WTC11 (cell line): ENCODE results near the gene CFAP299. TPM values are rescaled to one million over a fixed set of nuclear protein-coding genes. Genes with fewer than 3 reads are reported as not detected.

ENCODE experiments used
- ATAC-seq: fragments of 200-7000 bp; cut with Tn5 transposase; 2 replicates; pipeline ENCODE4 v1.10.0; 2021; ENCODE audit warnings: mild to moderate bottlenecking, moderate library complexity
- CTCF ChIA-PET: fragments of 300-600 bp; sonication (Branson Sonifier 250); formaldehyde crosslinking; loops from one replicate; lab custom pipeline; 2021; ENCODE audit warnings: antibody characterized with exemption; lab: Charles Lee
- POLR2A ChIA-PET: fragments of 350-600 bp; sonication (Branson Sonifier 250); formaldehyde crosslinking; loops from one replicate; lab custom pipeline; 2021; ENCODE audit warnings: antibody characterized with exemption; lab: Charles Lee
- DNase-seq: peaks from one replicate; pipeline ENCODE4 v3.0.0; 2021; ENCODE audit warnings: low spot score
- H3K27ac Mint-ChIP-seq: 2 replicates; pipeline ENCODE4 v1.8.0; 2021; ENCODE audit warnings: mixed read lengths
- H3K27me3 Mint-ChIP-seq: 2 replicates; pipeline ENCODE4 v1.8.0; 2021; ENCODE audit warnings: low read depth, mild to moderate bottlenecking, moderate library complexity, mixed read lengths
- H3K36me3 Mint-ChIP-seq: 2 replicates; pipeline ENCODE4 v1.8.0; 2021; ENCODE audit warnings: mixed read lengths
- H3K4me1 Mint-ChIP-seq: 2 replicates; pipeline ENCODE4 v1.8.0; 2022; ENCODE audit warnings: mixed read lengths
- H3K4me3 Mint-ChIP-seq: 2 replicates; pipeline ENCODE4 v1.8.0; 2021; ENCODE audit warnings: mild to moderate bottlenecking, moderate library complexity, mixed read lengths
- H3K9me3 Mint-ChIP-seq: 2 replicates; pipeline ENCODE4 v1.8.0; 2021; ENCODE audit warnings: mixed read lengths
- EMX1 ChIP-seq: fragments of 250-450 bp; sonication (Bioruptor Pico); IDR thresholded peaks from 2 replicates; pipeline ENCODE4 v1.8.0; 2021; ENCODE audit warnings: mild to moderate bottlenecking
- ESRRA ChIP-seq: sonication (generic); formaldehyde crosslinking; IDR thresholded peaks from 2 replicates; pipeline ENCODE4 v1.8.1; 2022; ENCODE audit warnings: mild to moderate bottlenecking, missing genetic modification reagents, borderline replicate concordance
- FOXK1 ChIP-seq: sonication (generic); formaldehyde crosslinking; IDR thresholded peaks from 2 replicates; pipeline ENCODE4 v1.8.0; 2022; ENCODE audit warnings: mild to moderate bottlenecking, moderate library complexity, missing genetic modification reagents
- IRF2 ChIP-seq: sonication (generic); formaldehyde crosslinking; IDR thresholded peaks from 2 replicates; pipeline ENCODE4 v1.8.0; 2022; ENCODE audit warnings: low read depth, missing genetic modification reagents, borderline replicate concordance
- NFE2L1 ChIP-seq: sonication (generic); formaldehyde crosslinking; IDR thresholded peaks from 2 replicates; pipeline ENCODE4 v1.8.1; 2023; ENCODE audit warnings: missing genetic modification reagents
- SMAD3 ChIP-seq: sonication (generic); formaldehyde crosslinking; IDR thresholded peaks from 2 replicates; pipeline ENCODE4 v1.8.0; 2022; ENCODE audit warnings: missing genetic modification reagents, mild to moderate bottlenecking, borderline replicate concordance
- ZNF219 ChIP-seq: sonication (generic); formaldehyde crosslinking; IDR thresholded peaks from 2 replicates; pipeline ENCODE4 v1.8.0; 2023; ENCODE audit warnings: missing genetic modification reagents, mild to moderate bottlenecking, borderline replicate concordance
- ZNF263 ChIP-seq: sonication (generic); formaldehyde crosslinking; IDR thresholded peaks from 2 replicates; pipeline ENCODE4 v1.8.1; 2022; ENCODE audit warnings: low read depth, mild to moderate bottlenecking, moderate library complexity, missing genetic modification reagents
- total RNA-seq: library from RNA; stranded (reverse); gene quantifications from 3 replicates; pipeline ENCODE4 v1.2.3, GENCODE V29; 2021
- TF ChIP-seq, protein P1 (sequence below): fragments of 250-450 bp; sonication (Bioruptor Pico); IDR thresholded peaks from 2 replicates; pipeline ENCODE4 v1.9.0; 2021; ENCODE audit warnings: mild to moderate bottlenecking
- TF ChIP-seq, protein P2 (sequence below): fragments of 250-450 bp; sonication (Bioruptor Pico); conservative IDR thresholded peaks from 2 replicates; pipeline ENCODE4 v1.9.0; 2021; ENCODE audit warnings: mild to moderate bottlenecking
- TF ChIP-seq, protein P3 (sequence below): sonication (generic); formaldehyde crosslinking; IDR thresholded peaks from 2 replicates; pipeline ENCODE4 v1.8.1; 2023; ENCODE audit warnings: mild to moderate bottlenecking, missing genetic modification reagents, moderate library complexity
- TF ChIP-seq, protein P4 (sequence below): sonication (generic); formaldehyde crosslinking; IDR thresholded peaks from 2 replicates; pipeline ENCODE4 v1.8.0; 2022; ENCODE audit warnings: mild to moderate bottlenecking, missing genetic modification reagents
- TF ChIP-seq, protein P5 (sequence below): sonication (generic); formaldehyde crosslinking; IDR thresholded peaks from 2 replicates; pipeline ENCODE4 v1.8.0; 2023; ENCODE audit warnings: missing genetic modification reagents, mild to moderate bottlenecking, borderline replicate concordance
- TF ChIP-seq, protein P6 (sequence below): sonication (generic); formaldehyde crosslinking; IDR thresholded peaks from 2 replicates; pipeline ENCODE4 v1.8.0; 2022; ENCODE audit warnings: mild to moderate bottlenecking, missing genetic modification reagents
- TF ChIP-seq, protein P7 (sequence below): fragments of 250-450 bp; sonication (Bioruptor Pico); IDR thresholded peaks from 2 replicates; pipeline ENCODE4 v1.9.0; 2021; ENCODE audit warnings: mild to moderate bottlenecking, borderline replicate concordance
- TF ChIP-seq, protein P8 (sequence below): sonication (generic); formaldehyde crosslinking; IDR thresholded peaks from 2 replicates; pipeline ENCODE4 v1.8.1; 2022; ENCODE audit warnings: missing genetic modification reagents, borderline replicate concordance

The CFAP299 gene
- total RNA-seq, 1 experiment from 2014 or later, result not detected

DNA sequence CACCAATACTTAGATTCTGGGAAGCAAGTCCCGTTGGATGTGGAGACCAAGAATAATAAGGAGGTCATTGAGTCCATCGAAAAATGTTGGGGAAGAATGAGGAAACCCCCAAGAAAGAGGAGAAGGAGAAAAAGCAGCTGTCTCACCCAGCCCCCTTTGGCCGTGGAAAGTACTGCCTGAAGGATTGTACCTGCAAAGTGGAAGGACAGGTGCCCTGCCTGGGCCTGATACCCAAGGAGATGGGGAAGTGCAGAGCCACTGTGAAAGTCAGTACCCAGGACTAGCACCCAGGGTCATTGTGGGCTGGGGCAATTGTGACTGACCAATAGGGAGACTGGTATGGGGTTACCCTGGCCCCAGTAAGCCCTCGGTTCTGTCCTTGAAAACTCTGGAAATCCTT is 13.8 kb upstream of the CFAP299 start (continued):
- TF ChIP-seq IRF2 (CRISPR knock-in tag) (no peak), EMX1 (CRISPR knock-in tag) (no peak), ZNF219 (CRISPR knock-in tag) (no peak), ZNF263 (no peak)
- TF ChIP-seq, protein P1, sequence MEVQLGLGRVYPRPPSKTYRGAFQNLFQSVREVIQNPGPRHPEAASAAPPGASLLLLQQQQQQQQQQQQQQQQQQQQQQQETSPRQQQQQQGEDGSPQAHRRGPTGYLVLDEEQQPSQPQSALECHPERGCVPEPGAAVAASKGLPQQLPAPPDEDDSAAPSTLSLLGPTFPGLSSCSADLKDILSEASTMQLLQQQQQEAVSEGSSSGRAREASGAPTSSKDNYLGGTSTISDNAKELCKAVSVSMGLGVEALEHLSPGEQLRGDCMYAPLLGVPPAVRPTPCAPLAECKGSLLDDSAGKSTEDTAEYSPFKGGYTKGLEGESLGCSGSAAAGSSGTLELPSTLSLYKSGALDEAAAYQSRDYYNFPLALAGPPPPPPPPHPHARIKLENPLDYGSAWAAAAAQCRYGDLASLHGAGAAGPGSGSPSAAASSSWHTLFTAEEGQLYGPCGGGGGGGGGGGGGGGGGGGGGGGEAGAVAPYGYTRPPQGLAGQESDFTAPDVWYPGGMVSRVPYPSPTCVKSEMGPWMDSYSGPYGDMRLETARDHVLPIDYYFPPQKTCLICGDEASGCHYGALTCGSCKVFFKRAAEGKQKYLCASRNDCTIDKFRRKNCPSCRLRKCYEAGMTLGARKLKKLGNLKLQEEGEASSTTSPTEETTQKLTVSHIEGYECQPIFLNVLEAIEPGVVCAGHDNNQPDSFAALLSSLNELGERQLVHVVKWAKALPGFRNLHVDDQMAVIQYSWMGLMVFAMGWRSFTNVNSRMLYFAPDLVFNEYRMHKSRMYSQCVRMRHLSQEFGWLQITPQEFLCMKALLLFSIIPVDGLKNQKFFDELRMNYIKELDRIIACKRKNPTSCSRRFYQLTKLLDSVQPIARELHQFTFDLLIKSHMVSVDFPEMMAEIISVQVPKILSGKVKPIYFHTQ (CRISPR knock-in tag), result no peak
- TF ChIP-seq, protein P2, sequence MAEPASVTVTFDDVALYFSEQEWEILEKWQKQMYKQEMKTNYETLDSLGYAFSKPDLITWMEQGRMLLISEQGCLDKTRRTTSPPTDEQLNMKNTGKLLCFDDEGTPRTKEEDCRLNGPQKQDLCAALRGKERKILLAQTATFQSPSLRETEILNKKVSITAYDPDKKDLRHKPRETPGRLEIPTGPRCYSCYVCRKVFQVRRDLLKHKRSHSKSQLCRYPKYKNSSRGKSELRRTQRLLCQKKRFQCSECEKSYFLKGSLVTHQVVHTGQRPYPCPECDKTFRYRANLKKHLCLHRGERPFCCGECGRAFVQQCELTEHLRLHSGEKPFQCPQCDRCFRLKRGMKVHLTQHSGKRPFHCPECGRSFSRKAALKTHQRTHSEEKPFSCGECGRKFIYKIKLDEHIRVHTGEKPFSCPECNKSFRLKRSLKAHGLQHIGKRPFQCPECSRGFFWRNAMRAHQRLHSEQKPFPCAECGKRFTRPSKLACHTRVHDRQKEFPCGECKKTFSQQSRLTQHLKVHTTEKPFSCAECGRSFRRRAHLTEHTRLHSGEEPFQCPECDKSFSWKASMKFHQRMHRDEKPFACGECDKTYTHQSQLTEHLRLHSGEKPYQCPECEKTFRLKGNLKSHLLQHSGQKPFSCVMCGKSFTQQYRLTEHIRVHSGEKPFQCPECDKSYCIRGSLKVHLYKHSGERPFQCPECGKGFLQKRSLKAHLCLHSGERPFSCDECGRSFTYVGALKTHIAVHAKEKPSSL (CRISPR knock-in tag), result no peak

DNA sequence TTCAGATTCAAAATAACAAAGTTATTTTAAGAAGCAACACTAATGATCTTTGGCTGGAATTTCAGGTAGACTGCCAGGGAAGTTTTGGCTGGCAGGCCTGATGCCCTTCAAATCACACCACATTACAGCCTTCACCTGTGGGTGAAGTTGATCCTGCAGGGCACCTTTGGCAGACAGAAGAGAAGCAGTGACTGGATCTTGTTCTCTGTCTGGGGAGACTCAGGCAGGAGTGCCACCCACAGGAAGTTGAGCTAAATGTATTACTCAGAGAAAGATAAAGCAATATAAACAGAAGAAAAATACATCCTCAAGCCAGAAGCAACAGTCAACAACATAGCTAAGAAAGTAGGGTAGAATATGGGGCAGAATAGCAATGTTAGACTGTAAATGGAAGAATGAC is 12.8 kb upstream of the CFAP299 start:
- Mint-ChIP-seq H3K36me3 (no peaks in the 10 kb centered on the region), H3K27me3 (no peaks in the 10 kb centered on the region), H3K9me3 (no peaks in the 10 kb centered on the region), H3K27ac (no peak overlapping the region), H3K4me1 (no peaks in the 10 kb centered on the region), H3K4me3 (no peak overlapping the region)
- DNase-seq (no peak), ATAC-seq (peak; percentile 44; the same call in 1 of the 2 replicates)
- ChIA-PET CTCF (interaction anchor here (0.7 to 1.2 kb wide), 7 partner anchors 9 to 730 kb away, joined by 3 to 9 read pairs (median 4); partner anchors contain the start of gene CFAP299), POLR2A (no interaction called here)
- TF ChIP-seq, protein P3, sequence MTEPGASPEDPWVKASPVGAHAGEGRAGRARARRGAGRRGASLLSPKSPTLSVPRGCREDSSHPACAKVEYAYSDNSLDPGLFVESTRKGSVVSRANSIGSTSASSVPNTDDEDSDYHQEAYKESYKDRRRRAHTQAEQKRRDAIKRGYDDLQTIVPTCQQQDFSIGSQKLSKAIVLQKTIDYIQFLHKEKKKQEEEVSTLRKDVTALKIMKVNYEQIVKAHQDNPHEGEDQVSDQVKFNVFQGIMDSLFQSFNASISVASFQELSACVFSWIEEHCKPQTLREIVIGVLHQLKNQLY (CRISPR knock-in tag), result no peak
- TF ChIP-seq, protein P4, sequence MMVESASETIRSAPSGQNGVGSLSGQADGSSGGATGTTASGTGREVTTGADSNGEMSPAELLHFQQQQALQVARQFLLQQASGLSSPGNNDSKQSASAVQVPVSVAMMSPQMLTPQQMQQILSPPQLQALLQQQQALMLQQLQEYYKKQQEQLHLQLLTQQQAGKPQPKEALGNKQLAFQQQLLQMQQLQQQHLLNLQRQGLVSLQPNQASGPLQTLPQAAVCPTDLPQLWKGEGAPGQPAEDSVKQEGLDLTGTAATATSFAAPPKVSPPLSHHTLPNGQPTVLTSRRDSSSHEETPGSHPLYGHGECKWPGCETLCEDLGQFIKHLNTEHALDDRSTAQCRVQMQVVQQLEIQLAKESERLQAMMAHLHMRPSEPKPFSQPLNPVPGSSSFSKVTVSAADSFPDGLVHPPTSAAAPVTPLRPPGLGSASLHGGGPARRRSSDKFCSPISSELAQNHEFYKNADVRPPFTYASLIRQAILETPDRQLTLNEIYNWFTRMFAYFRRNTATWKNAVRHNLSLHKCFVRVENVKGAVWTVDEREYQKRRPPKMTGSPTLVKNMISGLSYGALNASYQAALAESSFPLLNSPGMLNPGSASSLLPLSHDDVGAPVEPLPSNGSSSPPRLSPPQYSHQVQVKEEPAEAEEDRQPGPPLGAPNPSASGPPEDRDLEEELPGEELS (CRISPR knock-in tag), result no peak
- TF ChIP-seq, protein P5, sequence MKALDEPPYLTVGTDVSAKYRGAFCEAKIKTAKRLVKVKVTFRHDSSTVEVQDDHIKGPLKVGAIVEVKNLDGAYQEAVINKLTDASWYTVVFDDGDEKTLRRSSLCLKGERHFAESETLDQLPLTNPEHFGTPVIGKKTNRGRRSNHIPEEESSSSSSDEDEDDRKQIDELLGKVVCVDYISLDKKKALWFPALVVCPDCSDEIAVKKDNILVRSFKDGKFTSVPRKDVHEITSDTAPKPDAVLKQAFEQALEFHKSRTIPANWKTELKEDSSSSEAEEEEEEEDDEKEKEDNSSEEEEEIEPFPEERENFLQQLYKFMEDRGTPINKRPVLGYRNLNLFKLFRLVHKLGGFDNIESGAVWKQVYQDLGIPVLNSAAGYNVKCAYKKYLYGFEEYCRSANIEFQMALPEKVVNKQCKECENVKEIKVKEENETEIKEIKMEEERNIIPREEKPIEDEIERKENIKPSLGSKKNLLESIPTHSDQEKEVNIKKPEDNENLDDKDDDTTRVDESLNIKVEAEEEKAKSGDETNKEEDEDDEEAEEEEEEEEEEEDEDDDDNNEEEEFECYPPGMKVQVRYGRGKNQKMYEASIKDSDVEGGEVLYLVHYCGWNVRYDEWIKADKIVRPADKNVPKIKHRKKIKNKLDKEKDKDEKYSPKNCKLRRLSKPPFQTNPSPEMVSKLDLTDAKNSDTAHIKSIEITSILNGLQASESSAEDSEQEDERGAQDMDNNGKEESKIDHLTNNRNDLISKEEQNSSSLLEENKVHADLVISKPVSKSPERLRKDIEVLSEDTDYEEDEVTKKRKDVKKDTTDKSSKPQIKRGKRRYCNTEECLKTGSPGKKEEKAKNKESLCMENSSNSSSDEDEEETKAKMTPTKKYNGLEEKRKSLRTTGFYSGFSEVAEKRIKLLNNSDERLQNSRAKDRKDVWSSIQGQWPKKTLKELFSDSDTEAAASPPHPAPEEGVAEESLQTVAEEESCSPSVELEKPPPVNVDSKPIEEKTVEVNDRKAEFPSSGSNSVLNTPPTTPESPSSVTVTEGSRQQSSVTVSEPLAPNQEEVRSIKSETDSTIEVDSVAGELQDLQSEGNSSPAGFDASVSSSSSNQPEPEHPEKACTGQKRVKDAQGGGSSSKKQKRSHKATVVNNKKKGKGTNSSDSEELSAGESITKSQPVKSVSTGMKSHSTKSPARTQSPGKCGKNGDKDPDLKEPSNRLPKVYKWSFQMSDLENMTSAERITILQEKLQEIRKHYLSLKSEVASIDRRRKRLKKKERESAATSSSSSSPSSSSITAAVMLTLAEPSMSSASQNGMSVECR (CRISPR knock-in tag), result no peak
- TF ChIP-seq NFE2L1 (CRISPR knock-in tag) (no peak), FOXK1 (CRISPR knock-in tag) (no peak), SMAD3 (no peak), ESRRA (CRISPR knock-in tag) (no peak)
- TF ChIP-seq, protein P6, sequence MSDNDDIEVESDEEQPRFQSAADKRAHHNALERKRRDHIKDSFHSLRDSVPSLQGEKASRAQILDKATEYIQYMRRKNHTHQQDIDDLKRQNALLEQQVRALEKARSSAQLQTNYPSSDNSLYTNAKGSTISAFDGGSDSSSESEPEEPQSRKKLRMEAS (CRISPR knock-in tag), result no peak
- TF ChIP-seq, protein P7, sequence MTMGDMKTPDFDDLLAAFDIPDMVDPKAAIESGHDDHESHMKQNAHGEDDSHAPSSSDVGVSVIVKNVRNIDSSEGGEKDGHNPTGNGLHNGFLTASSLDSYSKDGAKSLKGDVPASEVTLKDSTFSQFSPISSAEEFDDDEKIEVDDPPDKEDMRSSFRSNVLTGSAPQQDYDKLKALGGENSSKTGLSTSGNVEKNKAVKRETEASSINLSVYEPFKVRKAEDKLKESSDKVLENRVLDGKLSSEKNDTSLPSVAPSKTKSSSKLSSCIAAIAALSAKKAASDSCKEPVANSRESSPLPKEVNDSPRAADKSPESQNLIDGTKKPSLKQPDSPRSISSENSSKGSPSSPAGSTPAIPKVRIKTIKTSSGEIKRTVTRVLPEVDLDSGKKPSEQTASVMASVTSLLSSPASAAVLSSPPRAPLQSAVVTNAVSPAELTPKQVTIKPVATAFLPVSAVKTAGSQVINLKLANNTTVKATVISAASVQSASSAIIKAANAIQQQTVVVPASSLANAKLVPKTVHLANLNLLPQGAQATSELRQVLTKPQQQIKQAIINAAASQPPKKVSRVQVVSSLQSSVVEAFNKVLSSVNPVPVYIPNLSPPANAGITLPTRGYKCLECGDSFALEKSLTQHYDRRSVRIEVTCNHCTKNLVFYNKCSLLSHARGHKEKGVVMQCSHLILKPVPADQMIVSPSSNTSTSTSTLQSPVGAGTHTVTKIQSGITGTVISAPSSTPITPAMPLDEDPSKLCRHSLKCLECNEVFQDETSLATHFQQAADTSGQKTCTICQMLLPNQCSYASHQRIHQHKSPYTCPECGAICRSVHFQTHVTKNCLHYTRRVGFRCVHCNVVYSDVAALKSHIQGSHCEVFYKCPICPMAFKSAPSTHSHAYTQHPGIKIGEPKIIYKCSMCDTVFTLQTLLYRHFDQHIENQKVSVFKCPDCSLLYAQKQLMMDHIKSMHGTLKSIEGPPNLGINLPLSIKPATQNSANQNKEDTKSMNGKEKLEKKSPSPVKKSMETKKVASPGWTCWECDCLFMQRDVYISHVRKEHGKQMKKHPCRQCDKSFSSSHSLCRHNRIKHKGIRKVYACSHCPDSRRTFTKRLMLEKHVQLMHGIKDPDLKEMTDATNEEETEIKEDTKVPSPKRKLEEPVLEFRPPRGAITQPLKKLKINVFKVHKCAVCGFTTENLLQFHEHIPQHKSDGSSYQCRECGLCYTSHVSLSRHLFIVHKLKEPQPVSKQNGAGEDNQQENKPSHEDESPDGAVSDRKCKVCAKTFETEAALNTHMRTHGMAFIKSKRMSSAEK, result no peak
- TF ChIP-seq, protein P8, sequence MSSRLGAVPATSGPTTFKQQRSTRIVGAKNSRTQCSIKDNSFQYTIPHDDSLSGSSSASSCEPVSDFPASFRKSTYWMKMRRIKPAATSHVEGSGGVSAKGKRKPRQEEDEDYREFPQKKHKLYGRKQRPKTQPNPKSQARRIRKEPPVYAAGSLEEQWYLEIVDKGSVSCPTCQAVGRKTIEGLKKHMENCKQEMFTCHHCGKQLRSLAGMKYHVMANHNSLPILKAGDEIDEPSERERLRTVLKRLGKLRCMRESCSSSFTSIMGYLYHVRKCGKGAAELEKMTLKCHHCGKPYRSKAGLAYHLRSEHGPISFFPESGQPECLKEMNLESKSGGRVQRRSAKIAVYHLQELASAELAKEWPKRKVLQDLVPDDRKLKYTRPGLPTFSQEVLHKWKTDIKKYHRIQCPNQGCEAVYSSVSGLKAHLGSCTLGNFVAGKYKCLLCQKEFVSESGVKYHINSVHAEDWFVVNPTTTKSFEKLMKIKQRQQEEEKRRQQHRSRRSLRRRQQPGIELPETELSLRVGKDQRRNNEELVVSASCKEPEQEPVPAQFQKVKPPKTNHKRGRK (CRISPR knock-in tag), result no peak
